A549 (cell line): Measurements from ENCODE around the gene NDC80. TPM values are rescaled to one million over a fixed set of nuclear protein-coding genes. Genes with fewer than 3 reads are reported as not detected.
A peak's percentile ranks its signal among the peaks of the same experiment; 100 is the strongest.

Experiments used
- ATAC-seq, 2 experiments: fragments of 200-7000 bp in 1 of 2; fragments of >200 bp in 1 of 2; cut with Nextera tagmentation in 1 of 2; cut with Tn5 transposase in 1 of 2; 3 replicates each; pipeline versions ENCODE4 v1.8.0 to v1.9.1; 2018 to 2020; ENCODE audit warnings: mild to moderate bottlenecking in 1 of 2, moderate library complexity in 1 of 2
- CTCF ChIA-PET: fragments of 300-600 bp; sonication (Branson Sonifier 250); formaldehyde crosslinking; extraction: SDS; loops from one replicate; lab custom pipeline; 2021; ENCODE audit warnings: antibody characterized with exemption, inconsistent platforms; lab: Yijun Ruan, JAX
- POLR2A ChIA-PET: fragments of 350-600 bp; formaldehyde crosslinking; extraction: SDS; loops from one replicate; lab custom pipeline; 2021; ENCODE audit warnings: antibody characterized with exemption, inconsistent platforms; lab: Yijun Ruan, JAX
- DNase-seq, 2 experiments: peaks; one replicate each; pipeline versions ENCODE4 v3.0.0 to v3.0.0-alpha.2; 2011 to 2016; ENCODE audit warnings: low read depth in 1 of 2, low spot score in 1 of 2
- FAIRE-seq: peaks from 2 replicates; lab custom pipeline; 2011; peaks lifted over from hg19 to GRCh38; lab: Jason Lieb, UNC
- H3K27ac ChIP-seq, 2 experiments: fragments of >200 bp; sonication (Bioruptor Twin); formaldehyde crosslinking; 3 replicates each; pipeline ENCODE4 v1.5.1; 2016 to 2017
- H3K4me1 ChIP-seq: fragments of >200 bp; sonication (Bioruptor Twin); formaldehyde crosslinking; 3 replicates; pipeline ENCODE4 v1.6.1; 2016
- H3K4me2 ChIP-seq: fragments of >200 bp; sonication (Bioruptor Twin); formaldehyde crosslinking; 3 replicates; pipeline ENCODE4 v1.6.1; 2016
- H3K4me3 ChIP-seq: fragments of >200 bp; sonication (Bioruptor Twin); formaldehyde crosslinking; 3 replicates; pipeline ENCODE4 v1.5.1; 2016
- H3K9me3 ChIP-seq: fragments of >200 bp; sonication (Bioruptor Twin); formaldehyde crosslinking; 3 replicates; pipeline ENCODE4 v1.6.1; 2016
- CBX8 ChIP-seq: fragments of 200-600 bp; sonication (generic); IDR thresholded peaks from 2 replicates; pipeline ENCODE4 v1.6.1; 2016
- CEBPB ChIP-seq, 2 experiments: fragments of >200 bp in 1 of 2; sonication (Bioruptor Twin) in 1 of 2; formaldehyde crosslinking in 1 of 2; IDR thresholded peaks; 2 replicates each; pipeline ENCODE4 v1.6.1; 2012 to 2016
- CHD2 ChIP-seq: fragments of 150-350 bp; IDR thresholded peaks from 2 replicates; pipeline ENCODE4 v1.6.1; 2014; ENCODE audit warnings: low read length; ENCODE audit not compliant: partially characterized antibody
- CHD4 ChIP-seq: fragments of 200-600 bp; sonication (generic); IDR thresholded peaks from 2 replicates; pipeline ENCODE4 v1.6.1; 2016; ENCODE audit warnings: antibody characterized with exemption, mild to moderate bottlenecking, borderline replicate concordance
- E2F6 ChIP-seq: IDR thresholded peaks from 2 replicates; pipeline ENCODE4 v1.6.1; 2012; ENCODE audit warnings: low read depth, borderline replicate concordance
- EHF ChIP-seq: fragments of 250-450 bp; sonication (Bioruptor Pico); IDR thresholded peaks from 2 replicates; pipeline ENCODE4 v1.5.0; 2020; ENCODE audit warnings: mild to moderate bottlenecking
- EHMT2 ChIP-seq: fragments of 200-600 bp; sonication (generic); IDR thresholded peaks from 2 replicates; pipeline ENCODE4 v1.6.1; 2016; ENCODE audit warnings: antibody characterized with exemption, low read depth, mild to moderate bottlenecking, moderate library complexity
- EP300 ChIP-seq, 2 experiments: fragments of >200 bp; sonication (Bioruptor Twin); formaldehyde crosslinking; IDR thresholded peaks; 2 replicates in 1 of 2; 3 replicates in 1 of 2; pipeline ENCODE4 v1.6.1; 2016 to 2017
- ESRRA ChIP-seq: fragments of 150-350 bp; IDR thresholded peaks from 2 replicates; pipeline ENCODE4 v1.6.1; 2014; ENCODE audit warnings: mild to moderate bottlenecking, low read length, borderline replicate concordance
- FOSB ChIP-seq: fragments of 250-450 bp; sonication (Bioruptor Pico); IDR thresholded peaks from 2 replicates; pipeline ENCODE4 v1.5.0; 2020; ENCODE audit warnings: mild to moderate bottlenecking, moderate library complexity
- FOSL2 ChIP-seq, 2 experiments: fragments of 450-650 bp in 1 of 2; fragments of >200 bp in 1 of 2; sonication (Bioruptor Twin) in 1 of 2; formaldehyde crosslinking; IDR thresholded peaks; 2 replicates each; pipeline versions ENCODE4 v1.5.0 to v1.6.1; 2016 to 2020; ENCODE audit warnings: mild to moderate bottlenecking in 1 of 2, moderate library complexity in 1 of 2
- FOXS1 ChIP-seq: fragments of 250-450 bp; sonication (Bioruptor Pico); IDR thresholded peaks from 2 replicates; pipeline ENCODE4 v1.5.0; 2020; ENCODE audit warnings: mild to moderate bottlenecking, moderate library complexity
- GATA3 ChIP-seq: IDR thresholded peaks from 2 replicates; pipeline ENCODE4 v1.6.1; 2012; ENCODE audit warnings: borderline replicate concordance
- HOXA7 ChIP-seq: fragments of 250-450 bp; sonication (Bioruptor Pico); IDR thresholded peaks from 2 replicates; pipeline ENCODE4 v1.5.0; 2020; ENCODE audit warnings: mild to moderate bottlenecking, moderate library complexity
- KDM5A ChIP-seq: fragments of 200-600 bp; sonication (generic); IDR thresholded peaks from 2 replicates; pipeline ENCODE4 v1.6.1; 2016; ENCODE audit warnings: antibody characterized with exemption, mild to moderate bottlenecking
- MAFK ChIP-seq: fragments of 450-650 bp; IDR thresholded peaks from 2 replicates; pipeline ENCODE4 v1.6.1; 2014; ENCODE audit not compliant: partially characterized antibody
- MAX ChIP-seq: IDR thresholded peaks from 2 replicates; pipeline ENCODE4 v1.6.1; 2012
- MAZ ChIP-seq: fragments of 150-350 bp; IDR thresholded peaks from 2 replicates; pipeline ENCODE4 v1.6.1; 2014; ENCODE audit warnings: antibody characterized with exemption, low read depth, low read length, borderline replicate concordance
- MYC ChIP-seq: IDR thresholded peaks from 2 replicates; pipeline ENCODE4 v1.6.1; 2012; ENCODE audit warnings: mild to moderate bottlenecking, inconsistent platforms, low read length, improper control_type of control experiment, borderline replicate concordance
- PHF8 ChIP-seq: fragments of 200-600 bp; sonication (generic); IDR thresholded peaks from 2 replicates; pipeline ENCODE4 v1.6.1; 2016; ENCODE audit warnings: low read depth, mild to moderate bottlenecking, antibody characterized with exemption, moderate library complexity, borderline replicate concordance
- POLR2A ChIP-seq: IDR thresholded peaks from 2 replicates; pipeline ENCODE4 v1.6.1; 2012; ENCODE audit warnings: mild to moderate bottlenecking, low read length
- POLR2AphosphoS2 ChIP-seq: conservative IDR thresholded peaks from 2 replicates; pipeline ENCODE4 v1.6.1; 2012; ENCODE audit warnings: low read length, improper control_type of control experiment, inconsistent platforms
- RARB ChIP-seq: fragments of 250-450 bp; sonication (Bioruptor Pico); IDR thresholded peaks from 2 replicates; pipeline ENCODE4 v1.8.0; 2021; ENCODE audit warnings: mild to moderate bottlenecking, moderate library complexity
- TFCP2L1 ChIP-seq: fragments of 250-450 bp; sonication (Bioruptor Pico); IDR thresholded peaks from 2 replicates; pipeline ENCODE4 v1.5.0; 2021; ENCODE audit warnings: mild to moderate bottlenecking
- ZC3H11A ChIP-seq: fragments of 450-650 bp; IDR thresholded peaks from 2 replicates; pipeline ENCODE4 v1.6.1; 2014; ENCODE audit warnings: antibody characterized with exemption, mild to moderate bottlenecking
- WGBS: methylation state at CpG from one replicate; pipeline ENCODE4 v1.1.6; 2017; ENCODE audit errors: missing lambda C conversion rate; 5-methylcytosine and 5-hydroxymethylcytosine counted together
- polyA plus RNA-seq, 4 experiments: library from polyadenylated mRNA; depleted of rRNA in 3 of 4; stranded (reverse); fragments of >200 nt; fragmentation: RNase III in 1 of 4; extraction: RNeasy Plus Mini Kit Qiagen cat#74134 plus additional on column Dnase treatment in 1 of 4; gene quantifications; 2 replicates in 3 of 4; 3 replicates in 1 of 4; pipeline ENCODE4 v1.2.3, GENCODE V29; 2011 to 2017
- TF ChIP-seq, protein P1 (sequence below): fragments of 150-350 bp; IDR thresholded peaks from 2 replicates; pipeline ENCODE4 v1.6.1; 2014; ENCODE audit warnings: low read depth, mild to moderate bottlenecking, low read length
- TF ChIP-seq, protein P2 (sequence below): fragments of >200 bp; sonication (Bioruptor Twin); formaldehyde crosslinking; IDR thresholded peaks from 2 replicates; pipeline ENCODE4 v1.6.1; 2016

The NDC80 gene
- polyA plus RNA-seq, 2 of the 4 experiments (the other 2 are of a cell fraction) = 11.1 to 20.2 TPM

GRCh38 chr18:2587788-2588187 is 16.4 kb downstream of the NDC80 start:
- no peak overlapping the region for H3K4me2 ChIP-seq
- H3K9me3 ChIP-seq = no peaks in the 10 kb centered on the region
- H3K4me1 ChIP-seq = peaks cover 17% of the 10 kb centered on the region; the same call in 2 of the 3 replicates
- 96% methylated on average over 3 of the region's 3 CpGs for WGBS
- TF ChIP-seq, protein P1, sequence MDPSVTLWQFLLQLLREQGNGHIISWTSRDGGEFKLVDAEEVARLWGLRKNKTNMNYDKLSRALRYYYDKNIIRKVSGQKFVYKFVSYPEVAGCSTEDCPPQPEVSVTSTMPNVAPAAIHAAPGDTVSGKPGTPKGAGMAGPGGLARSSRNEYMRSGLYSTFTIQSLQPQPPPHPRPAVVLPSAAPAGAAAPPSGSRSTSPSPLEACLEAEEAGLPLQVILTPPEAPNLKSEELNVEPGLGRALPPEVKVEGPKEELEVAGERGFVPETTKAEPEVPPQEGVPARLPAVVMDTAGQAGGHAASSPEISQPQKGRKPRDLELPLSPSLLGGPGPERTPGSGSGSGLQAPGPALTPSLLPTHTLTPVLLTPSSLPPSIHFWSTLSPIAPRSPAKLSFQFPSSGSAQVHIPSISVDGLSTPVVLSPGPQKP = no peak
- TF ChIP-seq MAZ (no peak), CHD4 (no peak), FOXS1 (no peak), GATA3 (no peak), MAX (no peak), ZC3H11A (no peak), MAFK (no peak), TFCP2L1 (no peak), FOSB (CRISPR knock-in tag) (no peak), CBX8 (no peak), MYC (no peak), POLR2AphosphoS2 (no peak), CHD2 (no peak), EP300 (IDR thresholded peaks at IDR 0.05) (no peak)
- TF ChIP-seq, protein P2, sequence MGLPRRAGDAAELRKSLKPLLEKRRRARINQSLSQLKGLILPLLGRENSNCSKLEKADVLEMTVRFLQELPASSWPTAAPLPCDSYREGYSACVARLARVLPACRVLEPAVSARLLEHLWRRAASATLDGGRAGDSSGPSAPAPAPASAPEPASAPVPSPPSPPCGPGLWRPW = no peak
- no peak for ATAC-seq
- no peak for FAIRE-seq
- POLR2A ChIA-PET = no interaction called here
- no peak overlapping the region for H3K27ac ChIP-seq
- H3K4me3 ChIP-seq = no peak overlapping the region
- CTCF ChIA-PET = no interaction called here
- no peak for DNase-seq

GRCh38 chr18:2588666-2589344 is 17.4 kb downstream of the NDC80 start:
- TF ChIP-seq MYC = no peak
- TF ChIP-seq HOXA7 (CRISPR knock-in tag) = no peak
- no peak for TF ChIP-seq PHF8
- TF ChIP-seq EHMT2 = no peak
- TF ChIP-seq FOSL2 (IDR thresholded peaks at IDR 0.05) = no peak
- TF ChIP-seq FOSL2 (CRISPR knock-in tag; IDR thresholded peaks at IDR 0.05) = no peak
- TF ChIP-seq RARB (CRISPR knock-in tag) = no peak
- no peak for TF ChIP-seq EHF (CRISPR knock-in tag)
- no peak for TF ChIP-seq CEBPB (IDR thresholded peaks at IDR 0.05)
- no peak for TF ChIP-seq ESRRA
- TF ChIP-seq GATA3 = no peak
- no peak for TF ChIP-seq E2F6
- no peak for TF ChIP-seq POLR2A
- TF ChIP-seq KDM5A = no peak
- TF ChIP-seq MAZ = no peak
- TF ChIP-seq, all 56 proteins: peak for 0
- peaks cover 20% of the 10 kb centered on the region; the same call in 2 of the 3 replicates for H3K4me1 ChIP-seq
- peak overlapping the region; percentile 3; the same call in 2 of the 3 replicates for H3K4me2 ChIP-seq
- H3K27ac ChIP-seq = peak overlapping the region; percentile 42 to 68; a peak in 4 of 6 replicates
- H3K9me3 ChIP-seq = no peaks in the 10 kb centered on the region
- no peak overlapping the region for H3K4me3 ChIP-seq
- POLR2A ChIA-PET = no interaction called here
- no peak for FAIRE-seq
- ATAC-seq = no peak
- no peak for DNase-seq
- CTCF ChIA-PET = no interaction called here
- 88% methylated on average over 5 of the region's 5 CpGs for WGBS
